Measurements from ENCODE around the gene RAB3C. TPM values are rescaled to one million over a fixed set of nuclear protein-coding genes. Genes with fewer than 3 reads are reported as not detected.

The RAB3C gene
- total RNA-seq, 1 experiment from 2014 or later: not detected

GRCh38 chr5:58724992-58725391 lies 142.1 kb downstream of the RAB3C start:
- Mint-ChIP-seq H3K36me3 (ENCODE audit: insufficient read depth, unreplicated experiment) (no peaks in the 10 kb centered on the region), H3K27me3 (ENCODE audit: insufficient read depth, unreplicated experiment) (peaks cover 98% of the 10 kb centered on the region), H3K4me3 (ENCODE audit: unreplicated experiment) (no peak overlapping the region), H3K27ac (ENCODE audit: low read depth, unreplicated experiment) (no peak overlapping the region), H3K4me1 (ENCODE audit: insufficient read depth, unreplicated experiment) (no peaks in the 10 kb centered on the region), H3K9me3 (ENCODE audit: unreplicated experiment) (no peaks in the 10 kb centered on the region)
- no peak for DNase-seq (ENCODE audit: unreplicated experiment)
- intact Hi-C loops (cut with micrococcal nuclease): loop anchor here (10.0 kb wide), 1 partner anchor 220 kb away; no protein-coding TSS in a partner anchor
- POLR2A ChIA-PET: no interaction called here
- no peak for TF ChIP-seq CTCF (IDR thresholded peaks at IDR 0.05; ENCODE audit: unreplicated experiment)
- CTCF ChIA-PET: no interaction called here
- BruUV-seq (replicated peaks): no TSS peak

GRCh38 chr5:58731641-58732040 lies 148.8 kb downstream of the RAB3C start:
- Mint-ChIP-seq H3K27me3 (ENCODE audit: insufficient read depth, unreplicated experiment) (peaks cover 92% of the 10 kb centered on the region), H3K27ac (ENCODE audit: low read depth, unreplicated experiment) (no peak overlapping the region), H3K9me3 (ENCODE audit: unreplicated experiment) (no peaks in the 10 kb centered on the region), H3K36me3 (ENCODE audit: insufficient read depth, unreplicated experiment) (no peaks in the 10 kb centered on the region), H3K4me3 (ENCODE audit: unreplicated experiment) (no peak overlapping the region), H3K4me1 (ENCODE audit: insufficient read depth, unreplicated experiment) (no peaks in the 10 kb centered on the region)
- intact Hi-C loops (cut with micrococcal nuclease): no loop called here
- ChIA-PET POLR2A (no interaction called here), CTCF (no interaction called here)
- no TSS peak for BruUV-seq (replicated peaks)
- TF ChIP-seq CTCF (IDR thresholded peaks at IDR 0.05; ENCODE audit: unreplicated experiment): no peak
- no peak for DNase-seq (ENCODE audit: unreplicated experiment)

GRCh38 chr5:58735637-58736036 lies 152.8 kb downstream of the RAB3C start:
- no peaks in the 10 kb centered on the region for H3K36me3 Mint-ChIP-seq (ENCODE audit: insufficient read depth, unreplicated experiment)
- H3K4me1 Mint-ChIP-seq (ENCODE audit: insufficient read depth, unreplicated experiment): no peaks in the 10 kb centered on the region
- no TSS peak for BruUV-seq (replicated peaks)
- no peak overlapping the region for H3K27ac Mint-ChIP-seq (ENCODE audit: low read depth, unreplicated experiment)
- CTCF ChIA-PET: no interaction called here
- H3K9me3 Mint-ChIP-seq (ENCODE audit: unreplicated experiment): no peaks in the 10 kb centered on the region
- H3K27me3 Mint-ChIP-seq (ENCODE audit: insufficient read depth, unreplicated experiment): peaks cover 73% of the 10 kb centered on the region
- POLR2A ChIA-PET: no interaction called here
- intact Hi-C loops (cut with micrococcal nuclease): no loop called here
- no peak for DNase-seq (ENCODE audit: unreplicated experiment)
- H3K4me3 Mint-ChIP-seq (ENCODE audit: unreplicated experiment): no peak overlapping the region
- TF ChIP-seq CTCF (IDR thresholded peaks at IDR 0.05; ENCODE audit: unreplicated experiment): no peak

- no peak overlapping the region for H3K27ac Mint-ChIP-seq (ENCODE audit: low read depth, unreplicated experiment)
- H3K4me3 Mint-ChIP-seq (ENCODE audit: unreplicated experiment): no peak overlapping the region
- peaks cover 67% of the 10 kb centered on the region for H3K27me3 Mint-ChIP-seq (ENCODE audit: insufficient read depth, unreplicated experiment)
- BruUV-seq (replicated peaks): no TSS peak
- intact Hi-C loops (cut with micrococcal nuclease): no loop called here
- ChIA-PET POLR2A (no interaction called here), CTCF (no interaction called here)
- H3K4me1 Mint-ChIP-seq (ENCODE audit: insufficient read depth, unreplicated experiment): no peaks in the 10 kb centered on the region
- H3K36me3 Mint-ChIP-seq (ENCODE audit: insufficient read depth, unreplicated experiment): no peaks in the 10 kb centered on the region
- no peak for TF ChIP-seq CTCF (IDR thresholded peaks at IDR 0.05; ENCODE audit: unreplicated experiment)
- no peaks in the 10 kb centered on the region for H3K9me3 Mint-ChIP-seq (ENCODE audit: unreplicated experiment)
- no peak for DNase-seq (ENCODE audit: unreplicated experiment)
These were observed 153.3 kb downstream of the RAB3C start for GRCh38 chr5:58736214-58736613.
